K562 (cell line): ENCODE results near the gene GRWD1. TPM values are rescaled to one million over a fixed set of nuclear protein-coding genes. Genes with fewer than 3 reads are reported as not detected.

Source experiments
- ARID2 ChIP-seq: fragments of 450-650 bp; IDR thresholded peaks from 2 replicates; pipeline ENCODE4 v1.6.1; 2017; ENCODE audit warnings: antibody characterized with exemption, mild to moderate bottlenecking
- CTCFL ChIP-seq: IDR thresholded peaks from 2 replicates; pipeline ENCODE4 v1.6.1; 2011; ENCODE audit warnings: borderline replicate concordance, low read depth, mild to moderate bottlenecking, moderate library complexity, low read length; ENCODE audit not compliant: insufficient read depth, poor library complexity, severe bottlenecking
- EWSR1 ChIP-seq: fragments of 450-650 bp; IDR thresholded peaks from 2 replicates; pipeline ENCODE4 v1.6.1; 2018; ENCODE audit warnings: borderline replicate concordance, mild to moderate bottlenecking, low read depth, moderate library complexity; ENCODE audit not compliant: partially characterized antibody
- HEY1 ChIP-seq: fragments of 250-450 bp; sonication (Bioruptor Pico); IDR thresholded peaks from 2 replicates; pipeline ENCODE4 v1.5.0; 2020; ENCODE audit warnings: mild to moderate bottlenecking, moderate library complexity, borderline replicate concordance
- IRF9 ChIP-seq: fragments of 450-650 bp; IDR thresholded peaks from 2 replicates; pipeline ENCODE4 v1.6.1; 2016; ENCODE audit warnings: missing biosample characterization, missing genetic modification characterization
- KDM1A ChIP-seq, 2 experiments: fragments of 450-650 bp; IDR thresholded peaks; 2 replicates each; pipeline ENCODE4 v1.6.1; 2016; ENCODE audit warnings: mild to moderate bottlenecking in 2 of 2
- MXI1 ChIP-seq: IDR thresholded peaks from 2 replicates; pipeline ENCODE4 v1.6.1; 2011; ENCODE audit warnings: low read depth, mild to moderate bottlenecking, improper control_type of control experiment, low read length
- NBN ChIP-seq: fragments of 450-650 bp; IDR thresholded peaks from 2 replicates; pipeline ENCODE4 v1.6.1; 2016; ENCODE audit warnings: low read depth, mild to moderate bottlenecking
- POU5F1 ChIP-seq: fragments of 150-350 bp; IDR thresholded peaks from 2 replicates; pipeline ENCODE4 v1.6.1; 2014; ENCODE audit warnings: borderline replicate concordance, low read length, low read depth, mild to moderate bottlenecking; ENCODE audit not compliant: partially characterized antibody
- SMARCA4 ChIP-seq: fragments of 450-650 bp; IDR thresholded peaks from 2 replicates; pipeline ENCODE4 v1.6.1; 2016
- SMARCC2 ChIP-seq: fragments of 450-650 bp; IDR thresholded peaks from 2 replicates; pipeline ENCODE4 v1.6.1; 2017; ENCODE audit warnings: antibody characterized with exemption, moderate library complexity, mild to moderate bottlenecking, low read depth
- SOX6 ChIP-seq: fragments of 450-650 bp; IDR thresholded peaks from 2 replicates; pipeline ENCODE4 v1.6.1; 2014; ENCODE audit warnings: mild to moderate bottlenecking
- THAP7 ChIP-seq: fragments of 250-450 bp; sonication (Bioruptor Pico); IDR thresholded peaks from 2 replicates; pipeline ENCODE4 v1.5.0; 2021
- TRIM24 ChIP-seq, 2 experiments: fragments of 450-650 bp; IDR thresholded peaks; 2 replicates each; pipeline ENCODE4 v1.6.1; 2016
- ZBTB2 ChIP-seq: fragments of 450-650 bp; IDR thresholded peaks from 2 replicates; pipeline ENCODE4 v1.6.1; 2016; ENCODE audit warnings: antibody characterized with exemption
- ZC3H11A ChIP-seq: IDR thresholded peaks from 2 replicates; pipeline ENCODE4 v1.6.1; 2012; ENCODE audit warnings: low read depth, low read length, improper control_type of control experiment
- ZNF217 ChIP-seq: sonication (generic); formaldehyde crosslinking; IDR thresholded peaks from 2 replicates; pipeline ENCODE4 v1.8.0; 2022; ENCODE audit warnings: mild to moderate bottlenecking, missing genetic modification reagents
- ZNF584 ChIP-seq: fragments of 200-800 bp; sonication (Bioruptor generic); IDR thresholded peaks from 2 replicates; pipeline ENCODE4 v1.6.1; 2016; ENCODE audit warnings: low read depth, mild to moderate bottlenecking, missing genetic modification characterization, missing compliant biosample characterization
- ZNF592 ChIP-seq: fragments of 450-650 bp; IDR thresholded peaks from 2 replicates; pipeline ENCODE4 v1.6.1; 2017; ENCODE audit warnings: antibody characterized with exemption, mild to moderate bottlenecking
- polyA plus RNA-seq, 8 experiments: library from polyadenylated mRNA; depleted of rRNA in 4 of 8; stranded (reverse) in 5 of 8; unstranded in 3 of 8; fragments of >200 nt; fragmentation: Nextera tagmentation in 2 of 8; fragmentation: Illumina TruSeq in 1 of 8; extraction: Ambion mirVana in 2 of 8; extraction: Trizol in 1 of 8; gene quantifications; 2 replicates each; pipeline versions ENCODE4 v1.2.1 to v1.2.3, GENCODE V29; 2011 to 2014; ENCODE audit warnings: inconsistent platforms in 1 of 8, missing spikeins in 1 of 8
- total RNA-seq, 7 experiments: library from RNA; depleted of rRNA in 6 of 7; stranded (reverse); fragments of >200 nt in 6 of 7; fragmentation: Illumina TruSeq in 2 of 7; extraction: Trizol in 2 of 7; gene quantifications; 2 replicates each; pipeline versions ENCODE4 v1.2.1 to v1.2.3, GENCODE V29; 2011 to 2021; ENCODE audit warnings: low replicate concordance in 1 of 7

The GRWD1 gene
- total and polyA plus RNA-seq, 9 of the 15 experiments (the other 6 are each of a cell fraction or from before 2014, with no cell fraction given): 1.5 to 87.2 (median 24.5) TPM

- TF ChIP-seq SOX6 (no peak; the same call in 1 of the 2 replicates), NBN (0 out of 2 replicates have a peak, but pooled peaks have one; percentile 37), CTCFL (no peak), POU5F1 (no peak), ARID2 (no peak), MXI1 (no peak), ZC3H11A (no peak), IRF9 (tag) (no peak), ZBTB2 (peak; percentile 62; the same call in 1 of the 2 replicates), ZNF592 (peak; percentile 76), SMARCA4 (peak; percentile 87), EWSR1 (no peak), TRIM24 (IDR thresholded peaks at IDR 0.05) (peak in 1 of 2 experiments; percentile 56; a peak in 1 of 4 replicates), ZNF584 (CRISPR knock-in tag) (no peak), ZNF217 (no peak), HEY1 (CRISPR knock-in tag) (no peak), KDM1A (IDR thresholded peaks at IDR 0.05) (0 out of 4 replicates have a peak, but pooled peaks of 1 of the 2 experiments have one; percentile 8), SMARCC2 (peak; percentile 51; the same call in 1 of the 2 replicates), THAP7 (CRISPR knock-in tag) (no peak)
These were observed 21.0 kb upstream of the GRWD1 start (continued) for GRCh38 chr19:48424694-48425219.
